Transverse colon (tissue), 4 donors: ENCODE measurements around the gene LNX1.

Source experiments
- CTCF ChIP-seq, 5 experiments: fragments of 200-600 bp in 3 of 5; fragments of 450-650 bp in 2 of 5; sonication (generic) in 3 of 5; IDR thresholded peaks; 1 replicate in 2 of 5; 2 replicates in 3 of 5; pipeline ENCODE4 v1.5.1; 2016 to 2017; ENCODE audit warnings: antibody characterized with exemption in 5 of 5, inconsistent platforms in 3 of 5, mild to moderate bottlenecking in 2 of 5, moderate library complexity in 1 of 5
- EP300 ChIP-seq: sonication (generic); formaldehyde crosslinking; IDR thresholded peaks from one replicate; pipeline ENCODE4 v1.6.1; 2017; ENCODE audit warnings: antibody characterized with exemption, low read depth
- POLR2A ChIP-seq: fragments of 450-650 bp; IDR thresholded peaks from one replicate; pipeline ENCODE4 v1.6.1; 2016; ENCODE audit warnings: antibody characterized with exemption, mild to moderate bottlenecking, moderate library complexity
- POLR2AphosphoS5 ChIP-seq, 3 donors: sonication (generic); formaldehyde crosslinking; IDR thresholded peaks; one replicate each; pipeline ENCODE4 v1.6.1; 2016; ENCODE audit warnings: antibody characterized with exemption in 3 of 3

- no peak for TF ChIP-seq POLR2A
- TF ChIP-seq CTCF (IDR thresholded peaks at IDR 0.05): no peak
- no peak for TF ChIP-seq EP300
- TF ChIP-seq POLR2AphosphoS5 (IDR thresholded peaks at IDR 0.05): no peak
Observed at GRCh38 chr4:53545273-53545672, 46.0 kb downstream of the LNX1 start.
